Activated T-helper 1 cell treated with anti-CD3 and anti-CD28 coated beads, Interleukin-12 subunit alpha, Interleukin-12 subunit beta, Interleukin-2, Interleukin-4 antibody, amounts not matched to agents 30 ng/mL and 10 ng/mL and 1 ng/mL, durations not matched to agents 14 hours and 24 hours and 36 hours (primary cell): ENCODE measurements around the gene GRK2. TPM values are rescaled to one million over a fixed set of nuclear protein-coding genes. Genes with fewer than 3 reads are reported as not detected.
"Not testable (repeated sequence)": the region's sequence is repeated elsewhere in the genome, so short reads cannot be mapped to it uniquely, and the experiment has no call there.

ENCODE experiments used
- DNase-seq: peaks from one replicate; pipeline ENCODE4 v3.0.0; 2021; ENCODE audit warnings: low spot score
- H3K27ac Mint-ChIP-seq: one replicate; pipeline ENCODE4 v1.8.0; 2021; ENCODE audit warnings: mild to moderate bottlenecking, mixed read lengths
- H3K27me3 Mint-ChIP-seq: one replicate; pipeline ENCODE4 v1.8.0; 2022; ENCODE audit warnings: mild to moderate bottlenecking, moderate library complexity, mixed read lengths; ENCODE audit not compliant: insufficient read depth
- H3K36me3 Mint-ChIP-seq: one replicate; pipeline ENCODE4 v1.8.0; 2021; ENCODE audit warnings: low read depth, mixed read lengths
- H3K4me1 Mint-ChIP-seq: one replicate; pipeline ENCODE4 v1.8.0; 2021; ENCODE audit warnings: low read depth, mixed read lengths
- H3K4me3 Mint-ChIP-seq: one replicate; pipeline ENCODE4 v1.8.0; 2021; ENCODE audit warnings: mild to moderate bottlenecking, moderate library complexity, mixed read lengths
- H3K9me3 Mint-ChIP-seq: one replicate; pipeline ENCODE4 v1.8.0; 2021; ENCODE audit warnings: mixed read lengths
- intact Hi-C: fragments of 100-400 bp; cut with micrococcal nuclease; formaldehyde crosslinking; loops from one replicate; pipeline ENCODE4 v1.15.1; 2024
- total RNA-seq: library from RNA; stranded (reverse); gene quantifications from 2 replicates; pipeline ENCODE4 v1.2.3, GENCODE V29; 2022

Gene GRK2
- 249 and 250 TPM in 2 replicates for total RNA-seq

- peak within 1 kb of the TSS; percentile 99 for H3K27ac Mint-ChIP-seq
These were observed at the start of gene GRK2 for GRCh38 chr11:67266449-67267187. Gene GRK2 (plus strand): TSS chr11:67266473. CDS start chr11:67266700, 227 bp downstream.

GRCh38 chr11:67227726-67228125 is 38.5 kb upstream of the GRK2 start:
- Mint-ChIP-seq H3K4me3 (no peak overlapping the region), H3K27me3 (no peaks in the 10 kb centered on the region), H3K4me1 (peaks cover 8% of the 10 kb centered on the region), H3K36me3 (peaks cover 20% of the 10 kb centered on the region), H3K9me3 (no peaks in the 10 kb centered on the region), H3K27ac (no peak overlapping the region)
- DNase-seq = no peak
- intact Hi-C loops = no loop called here

More at GRCh38 chr11:67266449-67267187, at the start of gene GRK2:
- Mint-ChIP-seq H3K4me1 (peaks cover 76% of the 10 kb centered on the region), H3K9me3 (no peaks in the 10 kb centered on the region), H3K4me3 (peak within 1 kb of the TSS; percentile 96), H3K27me3 (no peaks in the 10 kb centered on the region), H3K36me3 (peaks cover 44% of the 10 kb centered on the region)
- intact Hi-C loops = loop anchor here (5.0 kb wide), 2 partner anchors 136 to 241 kb away; partner anchors contain the start of genes CDK2AP2, PITPNM1, PPP1CA and TBC1D10C
- no peak for DNase-seq

GRCh38 chr11:67230406-67230805 is 35.9 kb upstream of the GRK2 start:
- Mint-ChIP-seq H3K4me3 (no peak overlapping the region), H3K4me1 (peaks cover 24% of the 10 kb centered on the region), H3K27ac (peak overlapping the region; percentile 68), H3K36me3 (peaks cover 21% of the 10 kb centered on the region), H3K27me3 (no peaks in the 10 kb centered on the region), H3K9me3 (no peaks in the 10 kb centered on the region)
- intact Hi-C loops = loop anchor here (1.0 to 10.0 kb wide), 2 partner anchors 9 to 386 kb away; partner anchors contain the start of gene RCE1
- DNase-seq = no peak

GRCh38 chr11:67230886-67231285 is 35.4 kb upstream of the GRK2 start:
- intact Hi-C loops = loop anchor here (1.0 to 10.0 kb wide), 2 partner anchors 8 to 386 kb away; partner anchors contain the start of gene RCE1
- no peaks in the 10 kb centered on the region for H3K27me3 Mint-ChIP-seq
- no peak overlapping the region for H3K4me3 Mint-ChIP-seq
- no peaks in the 10 kb centered on the region for H3K9me3 Mint-ChIP-seq
- H3K27ac Mint-ChIP-seq = no peak overlapping the region
- peaks cover 24% of the 10 kb centered on the region for H3K4me1 Mint-ChIP-seq
- DNase-seq = no peak
- H3K36me3 Mint-ChIP-seq = peaks cover 23% of the 10 kb centered on the region

DNA sequence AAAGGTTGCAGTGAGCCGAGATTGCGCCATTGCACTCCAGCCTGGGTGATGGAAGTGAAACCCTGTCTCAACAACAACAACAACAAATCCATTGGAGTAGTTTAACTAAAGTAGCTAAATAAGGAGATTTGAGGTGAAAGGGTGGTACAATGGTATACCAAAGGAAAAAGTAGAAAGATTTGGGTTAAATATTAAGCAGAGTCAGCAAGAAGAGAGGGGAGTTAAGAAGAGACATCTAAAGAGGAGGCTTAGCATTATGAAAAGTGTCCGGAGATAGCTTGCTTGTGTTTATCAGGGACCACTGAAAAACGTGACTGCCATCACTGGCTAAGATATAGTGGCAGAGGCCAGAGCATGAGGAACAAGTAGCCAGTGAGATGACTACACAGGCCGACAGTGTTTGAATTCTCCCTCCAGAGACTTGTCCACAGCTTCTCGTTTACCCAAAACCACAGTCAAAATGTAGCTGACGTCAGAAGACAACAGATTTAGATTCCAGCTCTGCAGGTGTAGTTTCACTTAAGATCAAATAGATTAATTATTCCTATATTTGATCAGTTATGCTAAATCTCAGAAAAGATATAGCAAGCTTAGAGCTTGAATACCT is 32.6 kb upstream of the GRK2 start:
- Mint-ChIP-seq H3K4me1 (peaks cover 31% of the 10 kb centered on the region), H3K27me3 (no peaks in the 10 kb centered on the region), H3K36me3 (peaks cover 19% of the 10 kb centered on the region), H3K9me3 (no peaks in the 10 kb centered on the region), H3K27ac (peak overlapping the region; percentile 22), H3K4me3 (no peak overlapping the region)
- intact Hi-C loops = loop anchor here (10.0 kb wide), 1 partner anchor 389 kb away; the partner anchor contains the start of gene RCE1
- no peak for DNase-seq

GRCh38 chr11:67234571-67234970 is 31.7 kb upstream of the GRK2 start:
- H3K27ac Mint-ChIP-seq, H3K9me3 Mint-ChIP-seq: not testable (repeated sequence)
- intact Hi-C loops = loop anchor here (10.0 kb wide), 1 partner anchor 390 kb away; the partner anchor contains the start of gene RCE1

GRCh38 chr11:67237574-67237973 is 28.7 kb upstream of the GRK2 start:
- Mint-ChIP-seq H3K9me3 (no peaks in the 10 kb centered on the region), H3K4me1 (peaks cover 54% of the 10 kb centered on the region), H3K36me3 (peaks cover 25% of the 10 kb centered on the region), H3K27me3 (no peaks in the 10 kb centered on the region), H3K4me3 (no peak overlapping the region), H3K27ac (no peak overlapping the region)
- intact Hi-C loops = loop anchor here (5.0 to 10.0 kb wide), 2 partner anchors 45 to 393 kb away; partner anchors contain the start of gene RCE1
- no peak for DNase-seq

More at GRCh38 chr11:67234571-67234970, 31.7 kb upstream of the GRK2 start:
- Mint-ChIP-seq H3K4me1 (peaks cover 40% of the 10 kb centered on the region), H3K36me3 (peaks cover 12% of the 10 kb centered on the region)
- not testable (repeated sequence) for H3K27me3 Mint-ChIP-seq, H3K4me3 Mint-ChIP-seq, DNase-seq

- H3K4me3 Mint-ChIP-seq = peak overlapping the region; percentile 100
- H3K27ac Mint-ChIP-seq = peak overlapping the region; percentile 100
- H3K4me1 Mint-ChIP-seq = peaks cover 60% of the 10 kb centered on the region
- H3K9me3 Mint-ChIP-seq = no peaks in the 10 kb centered on the region
- intact Hi-C loops = loop anchor here (1.0 to 10.0 kb wide), 6 partner anchors 9 to 394 kb away; partner anchors contain the start of genes KDM2A, PC and RCE1
- no peak for DNase-seq
- H3K27me3 Mint-ChIP-seq = no peaks in the 10 kb centered on the region
- peaks cover 35% of the 10 kb centered on the region for H3K36me3 Mint-ChIP-seq
These were observed 27.1 kb upstream of the GRK2 start for GRCh38 chr11:67238894-67239782.

DNA sequence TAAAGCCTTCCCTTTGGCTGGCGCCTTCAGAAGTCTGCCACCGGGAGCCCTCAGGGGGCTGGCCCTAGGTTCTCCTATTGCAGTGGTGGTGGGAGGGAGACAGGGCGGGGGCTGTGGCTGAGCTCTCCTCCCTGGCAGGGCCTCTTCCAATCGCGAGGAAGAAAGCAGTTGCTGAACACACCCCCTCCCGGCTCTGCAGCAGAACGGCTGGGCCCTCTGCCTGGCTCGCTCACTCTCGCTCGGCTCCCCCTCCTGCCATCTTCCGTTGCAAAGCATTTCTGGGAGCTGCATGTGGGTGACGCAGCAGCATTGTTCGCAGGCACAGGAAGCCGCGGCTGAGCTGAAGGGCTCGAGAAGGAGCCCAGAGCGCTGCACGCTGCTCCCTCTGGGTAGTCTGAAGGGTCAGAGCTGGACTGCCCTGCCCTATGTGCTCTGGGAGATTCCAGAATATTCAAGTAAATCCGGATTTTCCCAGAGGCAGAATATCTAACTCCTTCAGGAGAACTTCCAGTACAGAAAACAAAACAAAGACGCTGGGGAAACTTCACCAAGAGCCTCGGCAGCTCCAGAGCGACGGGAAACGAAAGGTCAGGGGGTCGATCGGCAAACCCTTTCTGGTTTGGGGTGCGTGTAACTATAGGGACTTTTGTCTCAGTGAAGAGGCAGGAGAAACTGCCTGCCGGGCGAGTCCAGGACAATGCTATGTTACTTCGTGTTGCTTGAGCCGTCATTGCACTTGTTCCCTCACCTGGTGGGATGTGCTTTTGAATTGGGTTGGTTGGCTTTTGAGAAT is 26.3 kb upstream of the GRK2 start:
- Mint-ChIP-seq H3K27me3 (no peaks in the 10 kb centered on the region), H3K27ac (peak overlapping the region; percentile 100), H3K4me3 (peak overlapping the region; percentile 100), H3K9me3 (no peaks in the 10 kb centered on the region), H3K4me1 (peaks cover 58% of the 10 kb centered on the region), H3K36me3 (peaks cover 42% of the 10 kb centered on the region)
- peak; percentile 96 for DNase-seq
- intact Hi-C loops = loop anchor here (1.0 to 10.0 kb wide), 11 partner anchors 10 to 623 kb away; partner anchors contain the start of genes KDM2A, PC, RBM14 and RBM4

DNA sequence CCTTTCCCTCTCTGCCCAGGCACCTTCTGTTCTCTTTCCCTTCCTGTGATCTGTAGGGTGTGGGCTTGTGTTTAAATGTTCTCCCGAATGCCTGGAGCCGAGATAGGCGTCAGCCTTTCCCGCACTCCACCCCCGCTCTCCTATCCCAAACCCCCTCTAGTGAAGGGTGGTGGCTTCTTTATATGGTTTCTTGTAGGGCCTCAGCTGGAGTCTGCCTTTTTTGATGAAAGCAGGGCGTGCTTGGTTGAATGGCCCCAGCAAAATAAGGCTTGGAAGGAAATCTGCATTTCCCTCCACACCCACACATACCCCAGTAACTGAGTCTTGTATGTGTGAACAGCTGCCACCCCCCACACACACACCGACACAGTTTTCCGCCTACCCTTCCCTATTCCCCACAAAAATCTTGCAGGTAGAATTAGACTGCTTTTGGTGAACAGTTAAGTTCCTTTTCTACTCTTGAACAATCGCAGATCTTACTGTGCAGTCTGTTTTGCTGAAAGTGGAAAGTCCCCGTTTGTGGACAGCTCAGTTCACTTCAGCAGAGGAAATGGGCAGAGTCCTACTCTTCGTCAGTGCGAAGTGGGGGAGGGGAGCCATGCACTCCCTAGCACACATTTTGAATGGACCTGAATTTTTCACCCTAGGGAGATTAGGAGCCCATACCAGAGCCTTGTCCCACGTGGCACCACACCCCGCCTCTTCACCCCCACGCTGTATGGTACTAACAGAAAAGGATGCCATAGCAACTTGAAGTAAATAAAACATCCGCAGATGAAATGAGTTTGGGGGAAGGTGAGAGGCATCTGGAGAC is 25.5 kb upstream of the GRK2 start:
- Mint-ChIP-seq H3K27ac (peak overlapping the region; percentile 100), H3K4me1 (peaks cover 66% of the 10 kb centered on the region), H3K27me3 (no peaks in the 10 kb centered on the region), H3K9me3 (no peaks in the 10 kb centered on the region), H3K4me3 (peak overlapping the region; percentile 100), H3K36me3 (peaks cover 48% of the 10 kb centered on the region)
- DNase-seq = peak; percentile 81
- intact Hi-C loops = loop anchor here (1.0 to 5.0 kb wide), 9 partner anchors 13 to 624 kb away; partner anchors contain the start of genes POLD4, RBM14 and RBM4

DNA sequence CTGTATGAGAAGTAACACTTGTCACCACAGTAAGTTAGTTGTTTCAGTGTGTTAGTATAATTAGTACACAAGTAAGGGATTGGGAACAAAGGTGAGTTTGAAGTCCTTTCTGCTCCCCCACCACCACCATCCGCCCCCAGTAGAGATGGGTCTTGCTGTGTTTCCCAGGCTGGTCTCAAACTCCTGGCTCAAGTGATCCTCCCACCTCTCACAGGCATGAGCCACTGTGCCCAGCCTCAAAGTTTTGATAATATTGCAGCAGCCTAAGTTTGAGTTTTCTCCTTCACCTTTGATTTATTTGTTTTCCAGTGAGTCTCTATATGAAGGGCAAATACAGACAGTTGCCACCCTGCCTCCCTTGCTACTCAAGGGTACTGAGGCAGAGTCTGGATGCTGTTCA is 23.7 kb upstream of the GRK2 start:
- Mint-ChIP-seq H3K4me1 (peaks cover 75% of the 10 kb centered on the region), H3K4me3 (peak overlapping the region; percentile 100), H3K27ac (peak overlapping the region; percentile 73), H3K36me3 (peaks cover 55% of the 10 kb centered on the region), H3K27me3 (no peaks in the 10 kb centered on the region), H3K9me3 (no peaks in the 10 kb centered on the region)
- no peak for DNase-seq
- intact Hi-C loops = loop anchor here (5.0 kb wide), 1 partner anchor 605 kb away; the partner anchor contains the start of gene RBM4
